C4-2B (cell line): ENCODE measurements around the gene ZNF341.

Experiments
- H3K27ac ChIP-seq: fragments of 450-650 bp; 2 replicates; pipeline ENCODE4 v1.5.1; 2017
- ZFX ChIP-seq: fragments of 450-650 bp; IDR thresholded peaks from 2 replicates; pipeline ENCODE4 v1.6.1; 2017
- TF ChIP-seq, protein P1 (sequence below): fragments of 450-650 bp; conservative IDR thresholded peaks from 2 replicates; pipeline ENCODE4 v1.5.1; 2017; ENCODE audit warnings: mild to moderate bottlenecking

ZNF341 gene

GRCh38 chr20:33781945-33782344 lies 50.1 kb downstream of the ZNF341 start:
- H3K27ac ChIP-seq = 0 out of 2 replicates have a peak overlapping the region, but pooled peaks have one; percentile 12
- no peak for TF ChIP-seq ZFX
- TF ChIP-seq, protein P1, sequence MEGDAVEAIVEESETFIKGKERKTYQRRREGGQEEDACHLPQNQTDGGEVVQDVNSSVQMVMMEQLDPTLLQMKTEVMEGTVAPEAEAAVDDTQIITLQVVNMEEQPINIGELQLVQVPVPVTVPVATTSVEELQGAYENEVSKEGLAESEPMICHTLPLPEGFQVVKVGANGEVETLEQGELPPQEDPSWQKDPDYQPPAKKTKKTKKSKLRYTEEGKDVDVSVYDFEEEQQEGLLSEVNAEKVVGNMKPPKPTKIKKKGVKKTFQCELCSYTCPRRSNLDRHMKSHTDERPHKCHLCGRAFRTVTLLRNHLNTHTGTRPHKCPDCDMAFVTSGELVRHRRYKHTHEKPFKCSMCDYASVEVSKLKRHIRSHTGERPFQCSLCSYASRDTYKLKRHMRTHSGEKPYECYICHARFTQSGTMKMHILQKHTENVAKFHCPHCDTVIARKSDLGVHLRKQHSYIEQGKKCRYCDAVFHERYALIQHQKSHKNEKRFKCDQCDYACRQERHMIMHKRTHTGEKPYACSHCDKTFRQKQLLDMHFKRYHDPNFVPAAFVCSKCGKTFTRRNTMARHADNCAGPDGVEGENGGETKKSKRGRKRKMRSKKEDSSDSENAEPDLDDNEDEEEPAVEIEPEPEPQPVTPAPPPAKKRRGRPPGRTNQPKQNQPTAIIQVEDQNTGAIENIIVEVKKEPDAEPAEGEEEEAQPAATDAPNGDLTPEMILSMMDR = no peak

DNA sequence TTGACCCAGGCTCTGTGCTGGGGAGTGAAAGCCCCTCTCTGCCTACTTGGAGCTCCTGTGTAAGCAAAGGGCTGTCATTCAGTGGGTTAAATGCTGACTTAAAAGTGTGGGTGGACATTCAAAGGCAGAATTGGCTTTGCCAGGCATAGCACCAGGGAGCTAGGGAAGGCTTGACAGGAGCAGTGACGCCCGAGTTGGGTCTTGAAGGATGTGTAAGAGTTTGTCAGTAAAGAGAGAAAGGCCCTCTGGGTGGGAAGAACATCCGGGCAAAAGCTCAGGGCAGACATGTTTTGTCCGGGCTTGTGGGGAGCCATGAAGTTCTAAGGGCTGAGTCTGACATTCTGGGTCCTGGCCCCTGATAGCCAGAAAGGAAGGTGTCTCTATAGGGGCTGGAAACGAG lies 51.5 kb downstream of the ZNF341 start:
- TF ChIP-seq, protein P1 = no peak
- TF ChIP-seq ZFX = no peak
- H3K27ac ChIP-seq = no peak overlapping the region

- no peak for TF ChIP-seq ZFX
- TF ChIP-seq, protein P1 = no peak
- H3K27ac ChIP-seq = no peak overlapping the region
Observed at GRCh38 chr20:33783818-33784217, 52.0 kb downstream of the ZNF341 start.

- no peak for TF ChIP-seq ZFX
- TF ChIP-seq, protein P1 = no peak
- no peak overlapping the region for H3K27ac ChIP-seq
Observed at GRCh38 chr20:33784225-33784624, 52.4 kb downstream of the ZNF341 start.

DNA sequence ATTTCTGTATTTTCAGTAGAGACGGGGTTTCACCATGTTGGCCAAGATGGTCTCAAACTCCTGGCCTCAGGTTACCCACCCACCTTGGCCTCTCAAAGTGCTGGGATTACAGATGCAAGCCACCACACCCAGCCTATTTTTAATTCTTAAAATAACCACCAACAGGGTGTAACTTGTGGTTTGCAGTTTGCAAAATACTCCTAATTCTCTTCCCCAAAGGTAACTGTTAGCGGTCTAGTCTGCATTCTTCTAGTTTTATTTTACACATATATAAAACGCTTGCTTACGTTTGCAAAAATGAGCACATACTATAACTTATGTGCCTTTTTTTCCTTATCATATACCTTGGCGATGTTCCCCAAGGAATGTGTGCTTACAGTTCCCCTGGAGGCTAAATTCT lies 53.7 kb downstream of the ZNF341 start:
- TF ChIP-seq, protein P1 = no peak
- no peak for TF ChIP-seq ZFX
- H3K27ac ChIP-seq = no peak overlapping the region

GRCh38 chr20:33787253-33787891 lies 55.6 kb downstream of the ZNF341 start:
- no peak overlapping the region for H3K27ac ChIP-seq
- no peak for TF ChIP-seq ZFX
- TF ChIP-seq, protein P1 = no peak

- no peak for TF ChIP-seq ZFX
- TF ChIP-seq, protein P1 = no peak
- peak overlapping the region; percentile 86 for H3K27ac ChIP-seq
Observed at GRCh38 chr20:33788351-33789049, 56.7 kb downstream of the ZNF341 start.
